ENCODE data around the gene LYZL1.

LYZL1 gene

DNA sequence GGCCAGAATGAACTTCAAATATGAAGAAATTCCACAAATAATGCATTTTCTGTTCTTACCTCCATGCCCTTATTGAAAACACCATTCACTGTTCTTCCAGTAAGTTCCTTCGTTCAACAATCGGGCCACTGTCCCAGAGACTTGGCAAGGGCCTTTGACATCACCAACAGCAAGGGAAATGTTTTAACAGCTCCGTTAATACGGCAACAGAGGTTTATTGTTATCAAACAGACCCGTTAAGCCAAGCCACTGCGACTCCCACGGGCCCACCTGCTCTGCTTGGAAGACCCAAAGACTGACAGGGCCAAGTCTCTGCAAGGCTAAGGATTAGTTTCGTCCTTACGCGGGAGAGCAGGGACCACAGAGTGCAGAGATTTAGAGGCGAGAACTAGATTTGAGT lies 43.4 kb upstream of the LYZL1 start:
- TF ChIP-seq, protein P1, sequence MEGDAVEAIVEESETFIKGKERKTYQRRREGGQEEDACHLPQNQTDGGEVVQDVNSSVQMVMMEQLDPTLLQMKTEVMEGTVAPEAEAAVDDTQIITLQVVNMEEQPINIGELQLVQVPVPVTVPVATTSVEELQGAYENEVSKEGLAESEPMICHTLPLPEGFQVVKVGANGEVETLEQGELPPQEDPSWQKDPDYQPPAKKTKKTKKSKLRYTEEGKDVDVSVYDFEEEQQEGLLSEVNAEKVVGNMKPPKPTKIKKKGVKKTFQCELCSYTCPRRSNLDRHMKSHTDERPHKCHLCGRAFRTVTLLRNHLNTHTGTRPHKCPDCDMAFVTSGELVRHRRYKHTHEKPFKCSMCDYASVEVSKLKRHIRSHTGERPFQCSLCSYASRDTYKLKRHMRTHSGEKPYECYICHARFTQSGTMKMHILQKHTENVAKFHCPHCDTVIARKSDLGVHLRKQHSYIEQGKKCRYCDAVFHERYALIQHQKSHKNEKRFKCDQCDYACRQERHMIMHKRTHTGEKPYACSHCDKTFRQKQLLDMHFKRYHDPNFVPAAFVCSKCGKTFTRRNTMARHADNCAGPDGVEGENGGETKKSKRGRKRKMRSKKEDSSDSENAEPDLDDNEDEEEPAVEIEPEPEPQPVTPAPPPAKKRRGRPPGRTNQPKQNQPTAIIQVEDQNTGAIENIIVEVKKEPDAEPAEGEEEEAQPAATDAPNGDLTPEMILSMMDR (IDR thresholded peaks at IDR 0.05; ENCODE audit: insufficient read depth, missing control alignments): no peak
- no peak for FAIRE-seq
- no peak for DNase-seq (ENCODE audit: insufficient read length, low spot score)

DNA sequence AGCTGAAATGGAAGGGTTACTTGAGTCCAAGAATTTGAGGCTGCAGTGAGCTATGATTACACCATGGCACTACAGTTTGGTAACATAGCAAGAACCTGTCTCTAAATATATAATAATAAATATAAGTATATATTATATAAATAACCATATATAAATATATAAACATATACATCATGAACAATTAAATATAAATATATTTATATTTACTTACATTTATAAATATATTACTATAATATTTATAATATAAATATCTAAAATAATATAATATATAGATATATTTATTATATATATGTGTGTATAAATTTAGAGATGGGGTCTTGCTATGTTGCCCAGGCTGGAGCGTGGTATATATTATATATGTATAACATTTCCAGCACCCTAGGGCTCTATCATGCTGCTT lies 42.4 kb upstream of the LYZL1 start:
- no peak for FAIRE-seq
- TF ChIP-seq, protein P1 (IDR thresholded peaks at IDR 0.05; ENCODE audit: insufficient read depth, missing control alignments): no peak
- DNase-seq (ENCODE audit: insufficient read length, low spot score): no peak

DNA sequence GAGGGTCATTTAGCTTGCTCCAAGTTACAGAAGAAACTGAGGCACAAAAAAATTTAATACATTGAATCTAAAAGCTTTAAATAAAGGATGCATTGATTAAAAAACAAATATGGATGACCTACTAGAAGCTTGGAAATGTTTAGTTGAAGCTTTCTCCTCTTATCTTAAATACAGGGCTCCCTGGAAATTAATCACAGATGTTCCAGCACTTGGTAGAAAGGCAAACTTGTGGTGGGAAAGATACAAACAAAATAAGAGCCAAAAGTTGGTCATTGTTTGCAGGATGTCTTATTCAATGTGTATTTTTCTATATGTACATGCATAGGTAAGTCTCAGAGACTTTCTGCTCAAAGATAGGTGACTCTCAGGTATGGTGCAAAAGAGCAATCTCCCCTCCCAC lies 40.7 kb upstream of the LYZL1 start:
- TF ChIP-seq, protein P1 (IDR thresholded peaks at IDR 0.05; ENCODE audit: insufficient read depth, missing control alignments): no peak
- FAIRE-seq: no peak
- no peak for DNase-seq (ENCODE audit: insufficient read length, low spot score)

DNA sequence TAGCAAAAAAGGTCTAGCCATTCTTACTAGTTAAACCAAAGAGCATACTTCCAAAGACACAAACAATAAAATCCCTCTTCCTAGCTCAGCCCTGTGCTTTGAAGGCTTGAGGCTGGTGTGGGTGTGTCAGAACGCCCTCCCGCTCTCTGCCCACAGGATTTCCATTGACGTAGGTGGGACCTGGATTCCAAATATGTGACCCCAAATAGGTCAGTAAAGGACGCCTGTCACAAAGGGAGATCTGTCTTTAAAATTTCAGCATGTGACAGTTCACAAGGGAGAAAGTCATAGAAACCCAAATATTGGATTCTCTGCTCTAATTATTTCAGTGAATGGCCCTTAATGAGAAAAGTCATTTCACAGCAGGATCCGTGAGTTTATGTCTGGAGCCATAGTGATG lies 39.9 kb upstream of the LYZL1 start:
- TF ChIP-seq, protein P1 (IDR thresholded peaks at IDR 0.05; ENCODE audit: insufficient read depth, missing control alignments): no peak
- FAIRE-seq (no peak), DNase-seq (ENCODE audit: insufficient read length, low spot score) (no peak)

DNA sequence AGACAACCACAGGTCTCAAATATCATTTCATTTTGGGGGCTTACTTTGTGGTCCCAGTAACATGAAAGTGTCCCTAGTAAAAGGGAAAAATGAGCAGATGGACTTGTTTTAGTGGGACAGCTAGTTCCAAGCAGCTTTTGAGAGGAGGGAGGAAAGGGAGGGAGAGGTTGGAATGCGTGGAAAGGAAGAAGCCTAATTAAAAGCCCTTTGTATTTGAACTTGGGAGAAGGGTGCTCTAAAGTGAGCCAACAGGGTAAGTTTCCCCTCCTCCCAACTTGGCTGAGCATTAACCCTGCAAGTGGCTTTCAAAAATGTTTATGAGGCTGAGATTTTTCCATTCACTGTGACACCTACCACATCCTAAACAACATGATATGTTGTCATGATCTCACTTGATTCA lies 38.8 kb upstream of the LYZL1 start:
- FAIRE-seq (no peak), DNase-seq (ENCODE audit: insufficient read length, low spot score) (no peak)
- TF ChIP-seq, protein P1 (IDR thresholded peaks at IDR 0.05; ENCODE audit: insufficient read depth, missing control alignments): no peak

DNA sequence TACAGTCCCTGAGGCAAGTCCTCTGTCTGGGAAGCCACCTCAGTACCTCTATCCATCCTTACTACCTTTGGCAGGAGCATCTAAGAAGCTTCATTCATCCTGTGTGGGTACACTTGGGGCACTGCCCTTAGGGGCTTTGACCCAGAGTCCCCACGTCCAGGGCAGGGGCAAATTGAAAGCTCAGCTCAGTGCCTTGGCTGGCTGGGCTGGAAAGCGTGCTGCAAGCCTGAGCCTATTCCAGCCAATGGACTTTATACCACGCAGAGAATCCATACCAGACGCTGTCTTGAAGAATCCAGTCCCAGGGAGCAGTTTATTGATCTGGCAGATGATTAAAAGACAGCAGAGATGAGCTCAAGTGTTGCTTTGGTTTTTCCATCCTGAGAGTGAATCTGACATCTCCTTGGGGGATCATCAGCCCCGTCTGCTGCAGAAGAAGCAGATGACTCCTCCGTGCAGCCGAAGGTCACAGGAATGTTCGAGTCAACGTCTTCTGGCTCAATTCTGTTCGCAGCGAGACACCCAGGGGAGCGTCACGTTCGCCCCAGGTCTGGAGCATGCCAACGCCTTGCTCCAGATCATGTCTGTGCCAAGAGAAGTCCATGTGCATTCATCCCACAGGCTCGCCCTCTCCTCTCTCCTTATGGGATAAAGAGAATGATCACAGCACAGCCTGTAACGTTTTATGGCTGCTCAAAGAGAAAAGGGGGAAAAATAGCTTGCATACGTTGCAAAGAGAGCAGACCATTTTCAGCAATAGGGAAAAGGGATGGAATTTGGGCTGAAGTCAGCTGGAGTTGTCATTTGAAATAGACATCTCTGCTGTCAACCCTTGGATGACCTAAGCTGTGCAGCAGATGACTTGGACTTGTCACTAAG lies 35.8 kb upstream of the LYZL1 start:
- DNase-seq (ENCODE audit: insufficient read length, low spot score) (no peak), FAIRE-seq (no peak)
- TF ChIP-seq, protein P1 (IDR thresholded peaks at IDR 0.05; ENCODE audit: insufficient read depth, missing control alignments): no peak

DNA sequence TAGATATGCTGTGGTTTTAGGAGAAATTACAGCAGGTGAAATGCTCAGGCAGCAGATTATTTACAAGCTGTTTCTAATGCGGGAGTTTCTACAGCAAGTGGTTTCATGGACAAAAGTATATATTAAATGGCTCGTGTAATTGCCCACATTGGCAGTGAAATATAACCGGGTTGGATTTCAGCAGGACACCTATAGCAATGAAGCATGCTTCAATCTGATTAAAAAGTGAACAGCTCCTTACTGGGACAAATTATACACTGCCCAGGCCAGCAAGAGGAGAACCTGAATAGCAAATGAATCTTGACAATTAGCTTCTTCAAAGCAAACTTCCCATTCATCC lies 35.2 kb upstream of the LYZL1 start:
- DNase-seq (ENCODE audit: insufficient read length, low spot score) (no peak), FAIRE-seq (no peak)
- TF ChIP-seq, protein P1 (IDR thresholded peaks at IDR 0.05; ENCODE audit: insufficient read depth, missing control alignments): no peak

Data from D721Med (cell line).